OCI-LY1 (cell line): ENCODE results near the gene CARD11.

Source experiments
- CTCF ChIP-seq: fragments of 200-600 bp; sonication (generic), shearing (Covaris generic); IDR thresholded peaks from 2 replicates; pipeline ENCODE4 v1.5.1; 2017; ENCODE audit warnings: mild to moderate bottlenecking, antibody characterized with exemption, low read length, moderate library complexity, mixed read lengths
- EZH2 ChIP-seq: fragments of 200-600 bp; sonication (generic), shearing (Covaris generic); IDR thresholded peaks from 2 replicates; pipeline ENCODE4 v1.8.0; 2017; ENCODE audit warnings: borderline replicate concordance, mixed run types, mild to moderate bottlenecking, antibody characterized with exemption, low read length, moderate library complexity, mixed read lengths

GRCh38 chr7:2887816-2888215 is 155.9 kb downstream of the CARD11 start:
- no peak for TF ChIP-seq CTCF
- TF ChIP-seq EZH2 = no peak
